ENCODE measurements around the gene FBXO45. TPM values are rescaled to one million over a fixed set of nuclear protein-coding genes. Genes with fewer than 3 reads are reported as not detected.
"Not testable (repeated sequence)": the region's sequence is repeated elsewhere in the genome, so short reads cannot be mapped to it uniquely, and the experiment has no call there.

Gene FBXO45
- total RNA-seq, 4 donors from 2014 or later = 7.5 to 25.7 (median 17.3) TPM

- no peak overlapping the region for H3K4me3 ChIP-seq
- no peak overlapping the region for H3K27ac ChIP-seq
- H3K36me3 ChIP-seq = peaks cover 21% of the 10 kb centered on the region
- DNase-seq (ENCODE audit: low spot score in 2 of 2) = no peak
- H3K27me3 ChIP-seq = no peaks in the 10 kb centered on the region
- no peaks in the 10 kb centered on the region for H3K9me3 ChIP-seq
- whole genome bisulfite sequencing = 80% methylated on average over 3 of the region's 3 CpGs
- no peaks in the 10 kb centered on the region for H3K4me1 ChIP-seq
- TF ChIP-seq EP300 (IDR thresholded peaks at IDR 0.05) (no peak), POLR2AphosphoS5 (IDR thresholded peaks at IDR 0.05) (no peak), CTCF (IDR thresholded peaks at IDR 0.05) (no peak), POLR2A (IDR thresholded peaks at IDR 0.05) (no peak)
Measured at GRCh38 chr3:196585044-196585757, 16.7 kb downstream of the FBXO45 start.

DNA sequence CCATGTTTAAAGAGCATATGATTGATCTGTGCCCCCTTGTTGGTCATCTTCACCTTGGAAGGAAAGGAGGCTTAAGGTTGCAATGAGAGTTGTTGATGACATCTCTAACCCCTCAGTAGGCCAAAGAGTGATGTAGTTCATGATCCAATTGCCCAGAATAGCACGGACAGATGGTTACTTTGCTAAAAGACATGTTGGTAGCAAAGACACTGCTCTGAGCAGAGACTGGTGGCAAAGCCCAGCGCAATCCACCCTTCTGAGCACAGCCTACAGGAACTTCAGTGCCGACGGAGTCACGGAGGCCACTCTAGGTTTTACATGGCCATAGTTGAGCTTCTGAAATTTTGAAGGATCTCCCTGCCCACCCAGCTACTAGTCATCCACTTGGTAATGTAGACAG lies 21.8 kb downstream of the FBXO45 start:
- no peak overlapping the region for H3K27ac ChIP-seq
- DNase-seq (ENCODE audit: low spot score in 2 of 2) = no peak
- no peaks in the 10 kb centered on the region for H3K9me3 ChIP-seq
- no peak overlapping the region for H3K4me3 ChIP-seq
- TF ChIP-seq POLR2A (IDR thresholded peaks at IDR 0.05) (no peak), EP300 (IDR thresholded peaks at IDR 0.05) (no peak), CTCF (IDR thresholded peaks at IDR 0.05) (no peak), POLR2AphosphoS5 (IDR thresholded peaks at IDR 0.05) (no peak)
- 80% methylated on average over 5 of the region's 5 CpGs for WGBS
- H3K27me3 ChIP-seq = peaks cover 3% of the 10 kb centered on the region
- no peaks in the 10 kb centered on the region for H3K36me3 ChIP-seq
- H3K4me1 ChIP-seq = no peaks in the 10 kb centered on the region

DNA sequence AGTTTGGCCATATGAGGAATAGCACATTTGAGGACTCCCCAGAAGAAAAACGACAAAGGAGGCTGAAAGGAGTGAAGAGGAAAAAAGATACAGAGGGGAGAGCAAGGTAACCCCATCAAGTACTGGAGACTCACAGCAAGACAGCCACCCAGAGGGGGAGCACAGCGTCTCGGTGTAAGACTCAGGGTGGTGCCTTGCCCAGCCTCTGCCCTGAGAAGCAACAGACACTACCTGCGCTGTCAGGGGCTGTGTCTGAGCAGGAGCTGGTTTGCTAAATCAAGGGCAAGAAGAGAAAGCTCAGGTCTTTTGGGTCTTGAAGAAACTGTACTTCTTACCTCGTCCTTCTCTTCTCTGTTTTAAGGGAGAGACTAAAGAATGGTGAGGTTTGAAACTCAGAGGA lies 27.9 kb downstream of the FBXO45 start:
- Histone ChIP-seq H3K27ac (no peak overlapping the region), H3K27me3 (peaks cover 8% of the 10 kb centered on the region), H3K4me3 (no peak overlapping the region), H3K4me1 (no peaks in the 10 kb centered on the region), H3K9me3 (no peaks in the 10 kb centered on the region), H3K36me3 (no peaks in the 10 kb centered on the region)
- WGBS = 27% methylated on average over 5 of the region's 5 CpGs
- TF ChIP-seq EP300 (IDR thresholded peaks at IDR 0.05) (no peak), POLR2A (IDR thresholded peaks at IDR 0.05) (no peak), CTCF (IDR thresholded peaks at IDR 0.05) (no peak), POLR2AphosphoS5 (IDR thresholded peaks at IDR 0.05) (no peak)
- DNase-seq (ENCODE audit: low spot score in 2 of 2) = no peak

- not testable (repeated sequence) for H3K36me3 ChIP-seq; H3K9me3 ChIP-seq; H3K27ac ChIP-seq; DNase-seq (ENCODE audit: low spot score in 2 of 2); H3K4me1 ChIP-seq; H3K27me3 ChIP-seq
- H3K4me3 ChIP-seq = peak overlapping the region; percentile 27
- WGBS = 50% methylated on average over 23 of the region's 25 CpGs
Measured at GRCh38 chr3:196597971-196598733, 29.7 kb downstream of the FBXO45 start.

GRCh38 chr3:196599734-196600128 lies 31.3 kb downstream of the FBXO45 start:
- Histone ChIP-seq H3K27ac (no peak overlapping the region), H3K9me3 (no peaks in the 10 kb centered on the region), H3K36me3 (no peaks in the 10 kb centered on the region), H3K4me1 (no peaks in the 10 kb centered on the region), H3K4me3 (no peak overlapping the region), H3K27me3 (peaks cover 7% of the 10 kb centered on the region)
- no peak for DNase-seq (ENCODE audit: low spot score in 2 of 2)
- 69% methylated on average over 5 of the region's 5 CpGs for WGBS
- TF ChIP-seq POLR2AphosphoS5 (IDR thresholded peaks at IDR 0.05) (no peak), POLR2A (IDR thresholded peaks at IDR 0.05) (no peak), EP300 (IDR thresholded peaks at IDR 0.05) (no peak), CTCF (IDR thresholded peaks at IDR 0.05) (no peak)

All from suprapubic skin (tissue), 4 donors.